ENCODE results near the gene CEP68.

The CEP68 gene

GRCh38 chr2:65133626-65134025, 77.4 kb downstream of the CEP68 start:
- no peak for DNase-seq

GRCh38 chr2:65134158-65134557, 77.9 kb downstream of the CEP68 start:
- DNase-seq, result no peak

DNA sequence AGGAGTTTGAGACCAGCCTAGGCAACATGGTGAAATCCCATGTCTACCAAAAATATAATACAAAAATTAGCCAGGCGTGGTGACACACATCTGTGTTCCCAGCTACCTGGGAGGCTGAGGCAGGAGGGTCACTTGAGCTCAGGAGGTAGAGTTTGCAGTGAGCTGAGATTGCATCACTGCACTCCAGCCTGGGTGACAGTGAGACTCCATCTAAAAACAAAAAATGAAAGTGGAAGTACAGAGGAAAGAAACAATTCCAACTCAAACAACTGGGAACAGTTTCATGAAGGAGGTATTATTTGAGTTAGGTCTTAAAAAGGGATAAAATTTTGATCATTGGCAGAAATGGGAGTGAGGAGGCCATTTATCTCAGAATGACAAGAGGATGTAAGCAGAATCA, 80.0 kb downstream of the CEP68 start:
- DNase-seq, result no peak
